Measurements from ENCODE around the gene ITPRIP.

Gene ITPRIP

DNA sequence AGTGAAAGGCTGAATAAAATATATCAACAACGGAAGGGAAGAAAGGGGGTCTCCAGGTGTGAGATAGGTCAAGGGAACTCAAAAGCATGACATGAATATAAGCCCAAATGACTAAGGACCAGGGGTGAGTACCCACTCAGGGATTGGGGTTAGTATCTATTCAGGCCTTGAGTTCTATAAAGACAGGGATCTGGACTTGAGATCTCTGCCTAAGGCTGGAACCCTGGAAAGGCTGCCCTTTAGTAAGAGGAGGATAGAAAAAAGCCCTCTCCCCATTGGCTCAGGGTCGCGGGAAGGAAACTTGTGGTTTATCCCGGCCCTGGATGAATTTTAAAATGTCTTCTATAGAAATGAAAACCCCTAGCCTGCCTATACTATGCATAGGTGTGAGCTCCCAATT lies 2.4 kb upstream of the ITPRIP start:
- DNase-seq, result no peak

DNA sequence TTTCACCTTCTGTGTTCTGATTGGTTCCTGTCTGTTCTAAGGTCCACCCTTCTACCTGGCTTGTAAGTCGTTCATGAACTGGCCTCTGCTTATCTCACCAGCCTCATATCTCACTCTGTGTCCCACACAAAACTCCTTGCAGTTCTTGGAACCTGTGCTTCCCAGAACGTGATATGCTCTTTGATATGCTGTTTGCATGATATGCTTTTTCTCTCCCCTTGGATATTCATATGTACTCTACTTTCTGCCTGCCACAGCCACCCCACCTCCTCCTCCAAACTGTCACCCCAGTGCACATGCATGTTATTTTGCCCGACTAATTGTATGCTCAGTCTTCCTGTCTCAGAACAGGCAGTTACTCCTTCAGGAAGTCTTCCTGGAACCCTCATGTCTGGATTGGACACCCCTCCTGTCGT lies 1.9 kb upstream of the ITPRIP start:
- DNase-seq, result no peak

DNA sequence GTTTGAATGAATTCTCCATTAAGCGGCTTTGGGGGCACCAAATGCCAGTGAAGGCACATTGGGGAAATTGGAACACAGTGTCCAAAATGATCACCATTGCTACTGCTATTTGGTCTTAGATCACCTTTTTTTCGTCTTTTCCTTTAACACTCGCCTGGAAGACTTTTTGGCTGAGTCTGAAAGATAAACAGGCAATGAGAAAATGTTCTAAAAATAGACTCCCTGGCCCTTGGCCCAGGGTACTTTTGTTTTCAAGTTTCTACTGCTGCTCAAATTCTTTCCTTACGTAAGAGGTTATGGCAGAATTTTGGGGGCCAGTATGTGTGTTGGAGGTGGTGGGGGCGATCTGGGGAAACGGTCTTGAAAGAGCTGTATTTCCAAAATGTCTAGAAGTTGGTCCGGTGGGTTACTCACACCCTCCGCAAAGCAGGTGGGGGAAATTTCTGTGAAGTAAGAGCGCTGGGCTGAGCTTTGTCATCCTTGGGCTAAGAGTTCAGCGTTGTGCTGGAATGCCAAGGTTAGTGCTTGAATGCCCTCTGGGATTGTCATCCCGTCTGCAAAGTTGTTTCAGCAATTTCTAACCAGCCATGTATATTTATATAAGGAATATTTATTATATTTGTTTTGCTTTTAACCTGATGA lies 1.3 kb upstream of the ITPRIP start:
- DNase-seq, result no peak

DNA sequence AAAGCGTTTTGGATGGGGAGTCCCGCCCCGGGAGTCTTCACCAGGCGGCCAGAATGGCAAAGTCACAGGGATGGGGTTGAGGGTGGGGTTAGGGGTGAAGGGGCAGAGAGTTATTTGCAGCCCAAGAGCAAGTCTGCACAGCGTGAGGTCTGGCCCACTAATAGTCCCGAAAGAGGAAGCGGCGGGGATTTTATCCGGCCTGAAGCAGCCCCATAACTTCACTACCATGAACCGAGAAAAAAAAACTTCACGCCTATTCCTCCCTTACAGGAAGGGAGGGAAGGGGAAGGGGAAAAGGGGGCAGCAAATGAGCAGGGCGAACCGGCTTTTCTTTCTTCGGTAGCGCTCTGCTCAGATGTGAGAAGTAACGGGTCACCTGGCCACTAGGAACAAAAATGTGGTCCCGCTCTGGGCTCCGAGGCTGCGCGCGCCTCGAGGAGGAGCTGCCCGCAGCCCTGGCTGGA lies 712 bp downstream of the ITPRIP start:
- no peak for DNase-seq

DNA sequence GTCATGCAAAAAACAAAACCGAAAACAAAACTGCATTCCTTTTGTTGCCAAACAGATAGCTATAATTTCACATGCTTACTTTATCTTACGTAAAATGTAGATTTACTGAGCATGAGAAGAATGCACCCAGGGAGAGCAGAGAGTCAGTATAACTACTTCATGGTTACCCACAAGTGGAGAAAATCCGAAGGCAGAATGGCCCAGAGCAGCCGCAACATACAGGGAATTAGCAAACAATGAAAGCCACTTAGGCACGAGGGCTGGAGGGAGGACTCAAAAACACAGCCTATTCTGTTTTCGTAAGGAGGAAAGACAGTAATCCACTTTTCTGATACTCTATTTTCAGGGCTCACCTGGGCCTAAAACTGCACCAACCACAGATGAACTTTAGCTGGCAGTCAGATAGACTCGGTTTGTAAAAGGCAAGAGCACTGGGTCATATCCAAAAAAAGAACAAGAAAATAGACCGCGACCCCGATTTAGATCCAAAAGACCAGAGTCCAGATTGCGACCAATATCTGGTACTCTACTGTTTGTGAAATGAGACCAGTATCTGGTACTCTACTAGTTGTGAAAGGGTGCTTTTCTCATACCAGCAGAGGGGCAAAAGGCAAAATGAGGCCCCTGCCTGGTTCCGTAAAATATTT lies 1.3 kb downstream of the ITPRIP start:
- DNase-seq, result no peak

DNA sequence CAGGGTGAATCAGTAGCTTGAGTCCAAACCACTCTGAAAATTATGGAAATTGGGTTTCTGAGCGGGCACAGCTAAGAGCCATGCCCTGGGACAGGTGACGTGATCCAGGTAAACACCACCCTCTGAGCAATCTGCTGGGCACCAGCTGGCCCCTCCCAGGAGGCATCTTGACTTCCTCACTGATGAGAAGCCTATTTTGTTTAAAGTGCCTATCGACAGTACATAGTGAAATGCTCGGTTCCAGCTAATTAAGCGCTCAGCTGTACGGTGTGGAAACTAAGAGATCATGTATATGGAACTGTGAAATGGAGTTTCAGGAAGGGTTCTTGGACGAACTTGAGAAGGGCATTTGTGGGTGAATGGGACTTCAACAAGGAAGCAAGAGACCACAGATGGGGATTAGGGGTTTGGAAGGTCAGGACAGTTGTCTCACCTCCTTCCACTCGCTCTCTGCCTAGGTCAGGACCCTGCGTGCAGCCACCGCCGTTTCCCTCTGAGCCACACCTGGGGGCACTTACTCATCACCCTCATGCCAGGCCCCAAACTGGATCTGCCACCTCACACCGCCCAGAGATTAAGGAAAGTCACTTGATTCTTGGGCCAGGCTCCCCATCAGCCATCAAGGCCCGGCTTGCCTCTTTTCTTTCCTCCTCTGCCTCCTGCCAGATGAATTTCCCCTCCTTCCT lies 3.2 kb downstream of the ITPRIP start:
- peak; percentile 12 for DNase-seq

DNA sequence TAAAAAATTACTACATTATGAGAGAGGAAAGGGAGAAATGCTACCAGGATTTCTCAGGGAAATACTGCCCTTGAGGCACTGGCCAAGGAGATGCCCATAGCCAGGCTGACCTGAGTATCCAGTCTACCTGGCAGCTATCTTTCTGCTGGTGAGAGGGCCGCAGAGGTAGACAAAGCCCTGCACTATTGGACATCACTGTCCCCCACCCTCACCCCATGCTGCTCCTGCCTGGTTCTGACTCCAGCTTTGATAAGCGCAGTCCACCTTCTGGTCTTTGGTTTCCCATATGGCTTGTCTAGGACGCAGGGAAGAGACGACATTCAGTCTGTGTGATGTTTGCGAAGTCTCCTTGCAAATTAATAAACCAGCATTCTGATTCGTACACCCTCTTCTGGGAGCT lies 3.7 kb downstream of the ITPRIP start:
- no peak for DNase-seq

DNA sequence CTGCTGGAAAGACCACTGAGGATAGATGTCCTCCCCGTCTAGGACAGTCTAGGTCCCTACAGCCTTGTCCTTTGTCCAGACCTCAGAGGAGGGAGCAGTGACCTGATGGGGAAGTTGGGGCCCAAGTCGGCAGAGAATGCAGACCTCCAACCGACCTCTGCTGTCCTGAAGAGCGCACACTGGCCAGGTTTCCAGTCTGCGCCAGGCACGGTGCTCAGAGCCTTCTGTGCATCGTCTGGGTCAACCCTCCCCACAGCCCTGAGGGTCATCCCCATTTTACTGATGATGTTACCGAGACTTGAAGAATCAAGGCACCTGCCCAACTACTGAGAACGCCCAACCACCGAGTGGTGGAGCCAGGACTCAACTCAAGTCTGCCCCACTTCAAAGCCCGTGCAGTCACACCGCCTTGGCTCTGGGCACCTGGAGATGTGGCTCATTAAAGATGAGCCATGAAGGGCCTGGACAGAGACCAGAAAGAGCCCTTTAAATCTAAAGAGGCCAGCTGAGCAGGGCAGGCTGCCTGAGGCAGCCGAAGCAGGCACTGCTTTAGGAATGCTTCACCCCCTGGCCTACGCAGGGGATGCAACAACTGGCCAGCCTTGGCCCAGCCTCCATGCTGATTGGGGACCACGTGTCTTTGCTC lies 4.4 kb downstream of the ITPRIP start:
- no peak for DNase-seq

DNA sequence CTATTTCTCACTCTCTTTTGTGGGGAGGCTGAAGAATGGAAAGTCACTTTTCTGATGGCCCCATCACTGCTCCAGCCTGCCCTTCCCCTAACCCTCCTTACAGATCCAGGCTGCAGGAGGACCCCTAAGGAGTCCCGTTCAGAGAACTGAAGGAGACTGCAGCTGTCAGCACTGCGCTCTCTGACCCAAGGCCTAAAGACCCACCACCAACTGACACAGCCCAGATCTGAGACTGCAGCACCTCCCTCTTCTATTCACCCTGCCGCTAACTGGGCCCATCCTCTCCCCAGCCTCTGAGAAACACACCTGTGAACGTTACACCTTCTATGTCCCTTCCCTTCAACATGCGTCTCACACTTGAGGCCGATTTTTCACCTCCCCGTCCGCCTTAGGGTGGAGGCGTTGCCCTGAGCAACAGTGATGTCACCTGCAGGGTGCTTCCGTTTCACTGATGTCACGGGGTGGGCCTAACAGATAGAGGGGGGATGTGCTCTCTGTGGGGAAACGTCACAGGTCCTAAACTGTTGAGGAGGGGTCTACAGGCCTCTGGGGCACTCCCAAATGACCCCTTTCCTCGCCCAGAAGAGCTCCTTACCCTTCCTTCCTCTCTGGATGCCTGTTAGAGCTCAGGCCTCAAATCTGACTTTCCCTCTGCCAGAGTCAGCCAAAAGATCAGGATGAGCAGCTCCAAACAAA lies 5.1 kb downstream of the ITPRIP start:
- no peak for DNase-seq

DNA sequence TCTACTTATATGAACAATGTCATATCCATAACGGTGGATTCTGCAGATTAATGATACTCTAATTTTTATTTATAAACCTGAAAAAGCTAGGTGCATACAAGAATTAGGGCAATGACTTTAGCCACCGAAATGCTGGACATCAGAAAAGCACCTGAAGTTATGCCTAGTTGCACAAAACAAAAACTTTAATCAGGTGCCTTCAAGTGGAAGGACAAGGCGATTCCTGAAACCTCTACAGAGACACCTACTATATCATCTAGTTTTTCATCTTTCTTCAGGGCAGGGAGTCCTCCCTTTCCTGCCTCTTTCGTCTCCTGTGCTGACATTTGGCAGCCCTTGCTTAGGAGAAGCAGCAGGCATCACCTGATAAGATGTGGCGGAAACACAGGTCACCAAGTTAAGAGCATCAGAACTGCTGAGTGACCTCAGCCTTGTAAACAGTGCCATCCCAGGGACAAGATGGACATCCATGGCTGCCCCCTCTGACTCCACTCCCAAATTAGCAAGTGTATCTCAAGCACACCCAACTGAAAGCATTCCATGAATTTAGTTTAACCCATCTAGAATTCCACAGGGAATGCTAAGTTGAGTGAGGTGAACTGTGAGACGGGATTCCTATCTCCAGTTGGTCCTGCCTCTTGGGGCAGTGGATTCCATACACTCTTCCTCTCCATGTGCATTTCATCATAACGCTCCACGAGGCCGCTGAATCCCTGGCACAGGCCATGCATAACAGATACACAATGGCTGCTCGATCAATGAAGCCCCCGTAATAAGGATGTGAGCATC lies 5.8 kb downstream of the ITPRIP start:
- DNase-seq, result no peak

DNA sequence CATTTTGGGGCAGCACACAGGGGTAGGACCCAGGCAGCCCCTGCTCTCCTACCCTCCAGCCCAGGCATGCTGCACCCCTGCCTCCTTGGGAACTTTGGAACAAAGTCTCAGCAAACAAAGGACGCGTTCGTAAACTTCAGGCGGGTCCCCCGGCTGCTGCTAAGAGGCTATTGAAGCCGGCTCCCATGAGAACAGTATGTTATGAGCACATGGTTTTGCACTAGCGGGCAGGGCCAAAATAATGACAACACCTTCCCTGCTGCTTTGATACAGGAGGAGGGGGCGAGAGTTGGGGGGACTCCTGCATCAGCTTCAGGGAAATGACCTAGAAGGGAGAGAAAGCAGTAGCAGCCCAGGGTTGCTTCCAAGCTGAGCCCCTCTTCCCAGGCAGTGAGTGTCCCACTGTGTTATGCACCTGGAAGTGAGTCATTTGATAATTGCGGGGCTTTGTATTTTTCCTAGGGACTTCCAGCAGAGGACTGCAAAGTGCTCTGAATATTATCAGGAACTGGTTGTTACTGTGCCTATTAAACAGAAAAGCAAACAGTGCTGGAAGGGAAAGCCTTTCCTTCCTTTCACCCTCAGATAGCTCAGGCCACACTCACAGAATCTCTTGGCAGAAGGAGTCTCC lies 6.9 kb downstream of the ITPRIP start:
- no peak for DNase-seq

DNA sequence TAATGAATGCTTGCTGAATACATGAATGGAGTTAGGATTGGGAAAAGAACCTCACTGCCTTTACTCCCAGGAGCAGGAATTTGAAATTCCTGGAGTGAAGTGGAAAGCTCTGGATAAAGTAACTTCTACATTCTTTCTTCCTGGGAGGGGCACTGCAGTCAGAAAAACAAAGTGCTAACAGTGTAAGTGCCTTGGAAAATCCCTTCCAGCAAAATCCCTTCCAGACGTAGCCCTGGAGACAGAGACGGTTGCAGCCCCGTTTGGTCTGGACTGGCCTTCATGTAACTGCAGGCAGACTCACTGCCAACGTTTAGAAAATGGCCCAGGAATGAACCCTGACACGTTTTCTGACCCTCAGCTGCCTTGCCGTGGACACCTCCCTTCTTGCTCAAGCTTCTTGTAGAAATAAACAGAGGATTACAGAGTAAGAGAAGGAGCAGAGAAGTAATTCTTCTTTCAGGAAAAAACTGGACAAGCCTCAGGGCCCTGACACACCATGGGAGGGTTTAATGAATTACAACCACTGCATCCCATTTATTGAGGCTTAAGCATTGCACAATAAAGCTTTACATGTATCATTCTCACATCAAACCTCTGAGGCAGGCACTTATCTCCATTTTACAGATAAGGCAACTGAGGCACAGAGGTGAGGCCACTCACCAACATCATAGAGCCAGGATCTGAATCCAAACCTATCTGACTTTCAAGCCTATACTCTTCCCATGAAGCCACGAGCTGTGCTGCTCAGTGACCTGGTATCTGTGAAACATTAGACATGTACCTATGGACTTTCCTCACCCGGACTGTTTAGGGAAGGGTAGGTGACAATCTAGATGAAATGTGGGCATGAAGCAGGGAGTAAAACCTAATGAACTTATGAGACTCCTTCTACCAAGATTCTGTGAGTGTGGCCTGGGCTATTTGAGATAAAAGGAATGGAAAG lies 7.8 kb downstream of the ITPRIP start:
- DNase-seq, result no peak

DNA sequence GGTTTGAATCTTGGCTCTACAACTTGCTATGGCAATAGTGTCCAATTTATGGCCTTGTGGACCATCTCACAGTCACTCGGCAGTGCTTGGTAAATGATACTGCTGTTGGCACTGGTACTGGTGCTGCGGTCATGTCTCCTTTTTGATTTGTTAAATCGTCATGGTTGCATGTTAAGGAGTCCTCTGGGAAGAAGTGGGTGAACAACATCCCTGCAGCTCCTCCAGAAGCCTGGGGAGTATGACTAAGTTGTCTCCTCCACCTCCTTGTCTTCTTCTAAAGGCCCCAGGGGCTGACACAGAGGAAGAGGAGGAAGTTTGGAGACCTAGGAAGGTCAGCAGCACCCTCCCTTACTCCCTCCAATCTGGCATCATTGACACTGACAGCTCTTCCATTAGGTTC lies 8.5 kb downstream of the ITPRIP start:
- no peak for DNase-seq

DNA sequence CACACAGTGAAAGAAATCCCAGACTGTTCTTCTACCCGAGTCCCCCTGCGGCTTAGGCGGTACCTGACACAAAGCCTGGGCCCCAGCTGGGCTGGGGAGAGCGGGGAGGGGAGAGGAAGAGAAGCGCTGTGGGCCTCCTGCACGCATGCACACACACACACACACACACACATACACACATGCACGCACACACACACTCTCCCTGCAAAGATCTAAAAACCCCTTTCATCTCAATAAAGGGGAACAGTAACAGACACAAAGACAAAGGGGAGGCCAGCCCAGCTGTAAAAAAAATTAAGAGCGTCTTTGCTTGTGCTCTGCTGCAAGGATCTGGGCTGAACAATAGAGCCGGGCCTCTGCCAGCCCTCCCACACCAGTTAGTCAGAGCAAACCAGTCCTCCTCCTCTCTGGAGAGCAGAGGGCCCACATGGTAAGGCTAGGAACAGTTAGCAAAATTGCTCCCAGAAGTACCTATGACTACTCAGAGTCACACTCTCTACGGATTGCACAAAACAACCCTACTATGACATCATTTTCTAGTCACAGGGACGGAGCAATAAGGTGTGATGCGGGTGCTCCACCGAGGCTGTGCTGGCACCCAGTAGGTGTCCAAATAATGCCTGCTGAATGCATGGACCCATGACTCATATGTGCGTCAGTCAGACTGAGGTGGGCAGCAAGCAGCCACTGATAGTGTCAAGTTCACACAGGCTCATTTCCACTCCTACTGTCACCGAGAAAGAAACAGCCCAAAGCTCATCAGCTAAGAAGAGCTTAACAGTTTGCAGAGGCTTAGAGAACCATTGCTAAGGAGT lies 9.2 kb downstream of the ITPRIP start:
- no peak for DNase-seq

DNA sequence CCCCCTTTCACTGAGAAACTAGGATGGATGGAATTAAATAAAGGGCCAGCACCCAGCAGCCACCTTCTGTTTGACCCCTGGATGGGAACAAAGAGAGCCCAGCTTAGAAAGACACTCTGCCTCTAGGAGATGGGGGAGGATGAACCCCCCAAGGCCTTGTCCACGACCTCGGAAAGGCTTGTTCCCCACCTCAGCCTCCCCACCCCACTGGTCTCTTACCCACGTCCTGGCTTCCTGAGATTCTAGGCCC lies 9.7 kb downstream of the ITPRIP start:
- DNase-seq, result no peak

DNA sequence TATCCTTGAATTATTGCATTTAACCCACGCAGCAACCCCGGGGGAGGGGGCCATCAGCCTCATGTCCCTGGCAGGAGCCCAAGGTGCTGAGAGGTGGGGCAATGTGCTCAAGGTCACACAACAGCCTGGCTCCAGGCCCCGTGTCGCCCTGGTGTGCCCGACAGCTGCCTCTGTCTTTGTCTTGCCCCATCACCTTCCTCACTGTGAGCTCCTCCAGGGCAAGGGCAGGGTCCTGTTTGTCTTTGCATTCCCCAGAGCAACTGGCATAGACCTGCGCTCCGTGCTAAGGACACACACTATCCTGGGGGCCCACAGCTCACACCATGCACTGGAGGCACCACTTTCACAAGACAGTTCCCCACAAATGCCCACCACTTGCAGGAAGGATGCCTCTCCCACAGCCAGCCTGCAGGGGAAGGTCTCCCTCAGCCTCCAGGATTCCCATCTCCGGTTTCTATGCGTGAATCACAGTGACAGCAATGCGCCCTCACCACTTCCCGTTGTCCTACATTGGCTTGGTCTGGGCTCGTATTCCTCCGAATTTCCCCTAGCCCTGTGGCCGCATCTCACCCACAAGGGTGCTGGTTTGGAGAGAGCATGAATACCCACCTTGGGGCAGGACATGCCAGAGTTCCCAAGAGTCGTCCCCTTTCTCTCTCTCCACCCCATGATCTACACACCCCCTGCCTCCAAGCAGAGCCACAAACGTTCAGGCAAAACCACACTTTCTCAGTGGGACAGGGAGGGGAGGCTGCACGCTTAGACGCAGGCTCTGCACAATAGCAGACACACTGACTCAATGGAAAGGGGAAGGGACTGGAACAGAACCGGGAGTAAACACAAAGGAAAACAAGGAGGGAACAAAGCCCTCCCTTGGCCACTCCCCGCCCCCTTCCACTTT lies 10.3 kb downstream of the ITPRIP start:
- no peak for DNase-seq

DNA sequence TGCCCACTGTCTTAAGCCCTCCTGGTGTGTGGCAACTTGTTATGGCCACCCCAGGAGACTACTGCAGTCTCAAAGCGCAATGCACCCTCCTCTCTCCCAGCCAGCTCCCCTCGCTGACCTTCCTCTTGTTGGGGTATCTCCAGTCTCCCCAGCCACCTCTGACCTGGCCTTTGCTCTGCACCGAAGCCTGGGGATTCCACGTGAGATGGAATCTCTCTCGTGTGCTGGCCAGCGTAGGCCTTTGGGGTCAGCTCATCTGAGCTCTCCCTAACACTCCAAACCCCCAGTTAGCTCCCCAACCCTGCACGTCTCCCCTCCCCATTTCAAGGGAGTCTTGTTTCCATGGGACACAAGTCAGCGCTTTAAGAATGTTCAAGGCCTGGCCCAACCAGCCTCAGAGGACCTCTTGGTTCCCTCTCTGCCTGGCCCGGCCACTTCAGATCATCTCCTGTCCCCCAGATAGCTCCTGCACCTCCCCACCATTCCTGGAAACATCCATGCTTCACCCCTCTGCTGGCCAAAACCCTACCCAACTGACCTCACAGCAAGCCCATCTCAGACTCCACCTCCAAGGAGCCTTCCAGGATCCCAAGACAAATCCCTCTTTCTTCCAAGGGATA lies 11.2 kb downstream of the ITPRIP start:
- no peak for DNase-seq
